DMS 273 (cell line): ENCODE data around the gene ZNF764.
"Not testable (repeated sequence)": the region's sequence is repeated elsewhere in the genome, so short reads cannot be mapped to it uniquely, and the experiment has no call there.

Experiments used
- DNase-seq: peaks from one replicate; lab custom pipeline; 2025; ENCODE audit not compliant: unreplicated experiment; lab: John Stamatoyannopoulos, UW

ZNF764 gene

GRCh38 chr16:30557957-30558788, at the start of gene ZNF764:
Gene ZNF764 (minus strand): TSS chr16:30558374. CDS start chr16:30558182, 192 bp downstream.
- DNase-seq: peak; percentile 99

GRCh38 chr16:30606004-30606403, 47.8 kb upstream of the ZNF764 start:
- no peak for DNase-seq

- no peak for DNase-seq
Measured at GRCh38 chr16:30605158-30605557, 47.0 kb upstream of the ZNF764 start.

- no peak for DNase-seq
Measured at GRCh38 chr16:30604316-30604947, 46.3 kb upstream of the ZNF764 start.

- no peak for DNase-seq
Measured at GRCh38 chr16:30603945-30604315, 45.8 kb upstream of the ZNF764 start.

GRCh38 chr16:30602616-30603277, 44.6 kb upstream of the ZNF764 start:
- DNase-seq: no peak

- DNase-seq: no peak
Measured at GRCh38 chr16:30601966-30602365, 43.8 kb upstream of the ZNF764 start.

GRCh38 chr16:30600929-30601328, 42.8 kb upstream of the ZNF764 start:
- no peak for DNase-seq

- no peak for DNase-seq
Measured at GRCh38 chr16:30600215-30600614, 42.0 kb upstream of the ZNF764 start.

GRCh38 chr16:30592871-30593270, 34.7 kb upstream of the ZNF764 start:
- no peak for DNase-seq

- not testable (repeated sequence) for DNase-seq
Measured at GRCh38 chr16:30590869-30591268, 32.7 kb upstream of the ZNF764 start.

GRCh38 chr16:30589582-30589981, 31.4 kb upstream of the ZNF764 start:
- not testable (repeated sequence) for DNase-seq

- DNase-seq: no peak
Measured at GRCh38 chr16:30588651-30589050, 30.5 kb upstream of the ZNF764 start.

- peak; percentile 99 for DNase-seq
Measured at GRCh38 chr16:30585400-30586191, 27.4 kb upstream of the ZNF764 start, which contains the start of gene ZNF785. Gene ZNF785 (minus strand): TSS chr16:30585697. CDS start chr16:30585611, 86 bp downstream.

- DNase-seq: peak; percentile 55
Measured at GRCh38 chr16:30585022-30585399, 26.8 kb upstream of the ZNF764 start.

GRCh38 chr16:30582611-30583340, 24.6 kb upstream of the ZNF764 start:
- DNase-seq: no peak

GRCh38 chr16:30581457-30581856, 23.3 kb upstream of the ZNF764 start:
- no peak for DNase-seq

GRCh38 chr16:30574678-30575077, 16.5 kb upstream of the ZNF764 start:
- DNase-seq: no peak

GRCh38 chr16:30571445-30572322, 13.5 kb upstream of the ZNF764 start, which contains the start of gene ZNF688:
Gene ZNF688 (minus strand): TSS chr16:30571714. CDS start chr16:30571629, 85 bp downstream.
- peak; percentile 98 for DNase-seq
